Stimulated activated CD8-positive, alpha-beta memory T cell treated with anti-CD3 and anti-CD28 coated beads, Interleukin-4, amount 100 ng/mL, for 1 hour (primary cell): ENCODE measurements around the gene ESYT3.

Experiments used
- DNase-seq, 2 donors: peaks; one replicate each; pipeline ENCODE4 v3.0.0-alpha.2; 2020; ENCODE audit warnings: low read depth in 2 of 2, low spot score in 1 of 2

Gene ESYT3

GRCh38 chr3:138434276-138434874 is at the start of gene ESYT3:
TSS of gene ESYT3 (plus strand) at chr3:138434616. CDS start at chr3:138434799, 183 bp downstream.
- DNase-seq: no peak

- DNase-seq: no peak
These were observed 49.4 kb upstream of the ESYT3 start for GRCh38 chr3:138384976-138385375.

- no peak for DNase-seq
These were observed 45.2 kb upstream of the ESYT3 start for GRCh38 chr3:138389144-138389601.

- DNase-seq: no peak
These were observed 44.4 kb upstream of the ESYT3 start for GRCh38 chr3:138389841-138390581.

GRCh38 chr3:138390582-138390932 is 43.9 kb upstream of the ESYT3 start:
- DNase-seq: no peak

GRCh38 chr3:138394156-138394555 is 40.3 kb upstream of the ESYT3 start:
- DNase-seq: no peak

GRCh38 chr3:138394686-138395085 is 39.7 kb upstream of the ESYT3 start:
- no peak for DNase-seq

- no peak for DNase-seq
These were observed 38.3 kb upstream of the ESYT3 start for GRCh38 chr3:138395865-138396751.

- no peak for DNase-seq
These were observed 37.5 kb upstream of the ESYT3 start for GRCh38 chr3:138396752-138397410.

GRCh38 chr3:138397983-138398382 is 36.4 kb upstream of the ESYT3 start:
- DNase-seq: no peak

- DNase-seq: no peak
These were observed 35.4 kb upstream of the ESYT3 start for GRCh38 chr3:138398791-138399575.

- DNase-seq: no peak
These were observed 34.6 kb upstream of the ESYT3 start for GRCh38 chr3:138399766-138400165.

- no peak for DNase-seq
These were observed 33.8 kb upstream of the ESYT3 start for GRCh38 chr3:138400651-138401070.

- DNase-seq: no peak
These were observed 32.6 kb upstream of the ESYT3 start for GRCh38 chr3:138401834-138402233.

GRCh38 chr3:138404121-138404520 is 30.3 kb upstream of the ESYT3 start:
- no peak for DNase-seq

GRCh38 chr3:138405001-138405400 is 29.4 kb upstream of the ESYT3 start:
- no peak for DNase-seq

GRCh38 chr3:138405486-138405885 is 28.9 kb upstream of the ESYT3 start:
- no peak for DNase-seq

- no peak for DNase-seq
These were observed 27.8 kb upstream of the ESYT3 start for GRCh38 chr3:138406606-138407005.

- no peak for DNase-seq
These were observed 27.0 kb upstream of the ESYT3 start for GRCh38 chr3:138407236-138407907.
